Upper lobe of left lung (tissue), 6 donors: ENCODE data around the gene SHOC2. TPM values are rescaled to one million over a fixed set of nuclear protein-coding genes. Genes with fewer than 3 reads are reported as not detected.

Experiments used
- ATAC-seq, 2 donors: fragments of 200-7000 bp; cut with Tn5 transposase; one replicate each; pipeline ENCODE4 v1.9.1; 2022; ENCODE audit warnings: mild to moderate bottlenecking in 2 of 2, moderate library complexity in 2 of 2; ENCODE audit not compliant: low FRiP score in 2 of 2
- DNase-seq, 2 donors: peaks; one replicate each; pipeline ENCODE4 v3.0.0-alpha.2; 2019 to 2020
- H3K27ac ChIP-seq, 4 donors: fragments of 200-600 bp; sonication (generic); one replicate each; pipeline ENCODE4 v1.5.1; 2016 to 2019
- H3K27me3 ChIP-seq, 4 donors: fragments of 200-600 bp; sonication (generic); one replicate each; pipeline ENCODE4 v1.5.1; 2017 to 2019
- H3K36me3 ChIP-seq, 4 donors: fragments of 200-600 bp; sonication (generic); one replicate each; pipeline ENCODE4 v1.5.1; 2016 to 2019
- H3K4me1 ChIP-seq, 4 donors: fragments of 200-600 bp; sonication (generic); one replicate each; pipeline ENCODE4 v1.5.1; 2018 to 2019
- H3K4me3 ChIP-seq, 4 donors: fragments of 200-600 bp; sonication (generic); one replicate each; pipeline ENCODE4 v1.5.1; 2017 to 2019; ENCODE audit warnings: mild to moderate bottlenecking in 2 of 4, moderate library complexity in 1 of 4
- H3K9me3 ChIP-seq, 4 donors: fragments of 200-600 bp; sonication (generic); one replicate each; pipeline ENCODE4 v1.5.1; 2018 to 2019
- EP300 ChIP-seq, 4 donors: sonication (generic); formaldehyde crosslinking; IDR thresholded peaks; one replicate each; pipeline ENCODE4 v1.5.1; 2017; ENCODE audit warnings: antibody characterized with exemption in 4 of 4, control low read depth in 2 of 4
- POLR2A ChIP-seq, 4 donors: fragments of 450-650 bp; IDR thresholded peaks; one replicate each; pipeline ENCODE4 v1.5.1; 2016 to 2017; ENCODE audit warnings: antibody characterized with exemption in 4 of 4, mild to moderate bottlenecking in 2 of 4
- POLR2AphosphoS5 ChIP-seq, 2 donors: sonication (generic); formaldehyde crosslinking; IDR thresholded peaks; one replicate each; pipeline ENCODE4 v1.5.1; 2017; ENCODE audit warnings: antibody characterized with exemption in 2 of 2
- WGBS, 2 donors: methylation state at CpG; one replicate each; pipeline ENCODE4 v1.1.5; 2017 to 2018; 5-methylcytosine and 5-hydroxymethylcytosine counted together
- total RNA-seq, 6 donors: library from RNA; depleted of rRNA in 4 of 6; stranded (reverse); fragments of >200 nt in 4 of 6; gene quantifications; one replicate each; pipeline versions ENCODE4 v1.1.0 to v1.2.1, GENCODE V29; 2016 to 2021
- TF ChIP-seq, protein P1 (sequence below), 6 experiments: fragments of 450-650 bp in 4 of 6; fragments of 200-600 bp in 2 of 6; sonication (generic) in 2 of 6; IDR thresholded peaks; one replicate each; pipeline ENCODE4 v1.5.1; 2016 to 2019; ENCODE audit warnings: antibody characterized with exemption in 6 of 6
- donor health status: DM: no; HTN: no; CAD: no; lungs with moderate emphysema.
- donor health status: DM: no; HTN: yes; CAD: no; lungs with severe emphysema.

SHOC2 gene
- total RNA-seq, 6 donors from 2014 or later: 24.2 to 117 (median 41.6) TPM

DNA sequence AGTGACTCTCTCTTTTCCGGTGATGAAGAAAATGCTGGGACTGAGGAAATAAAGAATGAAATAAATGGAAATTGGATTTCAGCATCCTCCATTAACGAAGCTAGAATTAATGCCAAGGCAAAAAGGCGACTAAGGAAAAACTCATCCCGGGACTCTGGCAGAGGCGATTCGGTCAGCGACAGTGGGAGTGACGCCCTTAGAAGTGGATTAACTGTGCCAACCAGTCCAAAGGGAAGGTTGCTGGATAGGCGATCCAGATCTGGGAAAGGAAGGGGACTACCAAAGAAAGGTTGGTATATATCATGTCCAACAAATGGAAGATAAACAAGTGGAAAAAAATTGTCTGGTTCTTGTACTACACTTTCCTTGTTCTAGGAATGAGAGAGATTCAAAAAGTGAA is 38.2 kb upstream of the SHOC2 start:
- TF ChIP-seq, protein P1, sequence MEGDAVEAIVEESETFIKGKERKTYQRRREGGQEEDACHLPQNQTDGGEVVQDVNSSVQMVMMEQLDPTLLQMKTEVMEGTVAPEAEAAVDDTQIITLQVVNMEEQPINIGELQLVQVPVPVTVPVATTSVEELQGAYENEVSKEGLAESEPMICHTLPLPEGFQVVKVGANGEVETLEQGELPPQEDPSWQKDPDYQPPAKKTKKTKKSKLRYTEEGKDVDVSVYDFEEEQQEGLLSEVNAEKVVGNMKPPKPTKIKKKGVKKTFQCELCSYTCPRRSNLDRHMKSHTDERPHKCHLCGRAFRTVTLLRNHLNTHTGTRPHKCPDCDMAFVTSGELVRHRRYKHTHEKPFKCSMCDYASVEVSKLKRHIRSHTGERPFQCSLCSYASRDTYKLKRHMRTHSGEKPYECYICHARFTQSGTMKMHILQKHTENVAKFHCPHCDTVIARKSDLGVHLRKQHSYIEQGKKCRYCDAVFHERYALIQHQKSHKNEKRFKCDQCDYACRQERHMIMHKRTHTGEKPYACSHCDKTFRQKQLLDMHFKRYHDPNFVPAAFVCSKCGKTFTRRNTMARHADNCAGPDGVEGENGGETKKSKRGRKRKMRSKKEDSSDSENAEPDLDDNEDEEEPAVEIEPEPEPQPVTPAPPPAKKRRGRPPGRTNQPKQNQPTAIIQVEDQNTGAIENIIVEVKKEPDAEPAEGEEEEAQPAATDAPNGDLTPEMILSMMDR (IDR thresholded peaks at IDR 0.05): no peak
- TF ChIP-seq POLR2AphosphoS5 (IDR thresholded peaks at IDR 0.05): no peak
- TF ChIP-seq EP300 (IDR thresholded peaks at IDR 0.05): no peak
- H3K27me3 ChIP-seq: no peaks in the 10 kb centered on the region
- peaks cover 0 to 44% (median 2%) of the 10 kb centered on the region in 4 donors for H3K36me3 ChIP-seq
- DNase-seq: no peak
- no peak for ATAC-seq
- no peak overlapping the region for H3K27ac ChIP-seq
- H3K4me3 ChIP-seq: no peak overlapping the region
- H3K4me1 ChIP-seq: peaks cover 0 to 3% (median 0%) of the 10 kb centered on the region in 4 donors
- 92% methylated on average over 9 of the region's 9 CpGs for WGBS, 2 donors
- no peaks in the 10 kb centered on the region for H3K9me3 ChIP-seq

DNA sequence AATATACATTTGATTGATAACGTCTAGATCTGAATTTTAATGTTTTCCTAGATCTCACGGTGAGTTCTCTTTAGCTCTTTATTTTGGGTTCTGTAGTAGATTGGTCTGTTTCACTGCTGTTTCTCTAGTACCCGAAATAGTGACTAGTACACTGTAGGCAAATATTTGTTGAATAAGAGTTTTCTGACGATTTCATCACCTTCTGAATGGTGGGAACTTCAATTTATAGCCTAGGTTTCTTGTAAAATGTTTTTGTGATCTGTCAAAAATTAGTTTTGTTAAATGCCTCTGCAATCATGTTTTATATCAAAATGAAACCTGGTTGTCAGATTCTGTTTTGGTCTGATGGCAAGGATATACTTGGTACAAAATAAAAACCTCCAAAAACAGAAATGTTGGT is 37.5 kb upstream of the SHOC2 start:
- peaks cover 0 to 41% (median 2%) of the 10 kb centered on the region in 4 donors for H3K36me3 ChIP-seq
- WGBS, 2 donors: 69 to 74% methylated on average over 4 of the region's 4 CpGs
- no peak overlapping the region for H3K4me3 ChIP-seq
- TF ChIP-seq EP300 (IDR thresholded peaks at IDR 0.05) (no peak), POLR2AphosphoS5 (IDR thresholded peaks at IDR 0.05) (no peak), POLR2A (IDR thresholded peaks at IDR 0.05) (no peak)
- TF ChIP-seq, protein P1 (IDR thresholded peaks at IDR 0.05): no peak
- H3K27me3 ChIP-seq: no peaks in the 10 kb centered on the region
- no peak overlapping the region for H3K27ac ChIP-seq
- H3K4me1 ChIP-seq: peaks cover 0 to 3% (median 0%) of the 10 kb centered on the region in 4 donors
- ATAC-seq (no peak), DNase-seq (no peak)
- no peaks in the 10 kb centered on the region for H3K9me3 ChIP-seq

DNA sequence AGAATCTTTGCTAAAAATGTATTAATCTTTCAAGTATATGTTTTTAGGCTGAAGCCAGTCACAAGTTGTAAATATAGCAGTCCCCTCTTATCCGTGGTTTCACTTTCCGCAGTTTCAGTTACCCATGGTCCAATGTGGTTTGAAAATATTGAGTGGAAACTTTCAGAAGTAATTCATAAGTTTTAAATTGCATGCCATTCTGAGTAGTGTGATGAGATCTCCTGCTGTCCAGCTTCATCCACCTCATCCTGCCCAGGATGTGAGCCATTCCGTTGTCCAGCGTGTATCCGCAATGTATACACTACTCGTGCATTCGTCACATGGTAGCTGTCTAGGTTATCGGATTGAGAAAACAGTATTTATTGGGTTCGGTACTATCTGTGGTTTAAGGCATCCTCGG is 35.5 kb upstream of the SHOC2 start:
- 78 to 91% methylated on average over 10 of the region's 10 CpGs for WGBS, 2 donors
- TF ChIP-seq, protein P1 (IDR thresholded peaks at IDR 0.05): no peak
- TF ChIP-seq POLR2A (IDR thresholded peaks at IDR 0.05) (no peak), EP300 (IDR thresholded peaks at IDR 0.05) (no peak), POLR2AphosphoS5 (IDR thresholded peaks at IDR 0.05) (no peak)
- no peak overlapping the region for H3K4me3 ChIP-seq
- peaks cover 0 to 55% (median 3%) of the 10 kb centered on the region in 4 donors for H3K36me3 ChIP-seq
- H3K4me1 ChIP-seq: peaks cover 0 to 3% (median 0%) of the 10 kb centered on the region in 4 donors
- no peak overlapping the region for H3K27ac ChIP-seq
- DNase-seq (no peak), ATAC-seq (no peak)
- no peaks in the 10 kb centered on the region for H3K9me3 ChIP-seq
- H3K27me3 ChIP-seq: no peaks in the 10 kb centered on the region

DNA sequence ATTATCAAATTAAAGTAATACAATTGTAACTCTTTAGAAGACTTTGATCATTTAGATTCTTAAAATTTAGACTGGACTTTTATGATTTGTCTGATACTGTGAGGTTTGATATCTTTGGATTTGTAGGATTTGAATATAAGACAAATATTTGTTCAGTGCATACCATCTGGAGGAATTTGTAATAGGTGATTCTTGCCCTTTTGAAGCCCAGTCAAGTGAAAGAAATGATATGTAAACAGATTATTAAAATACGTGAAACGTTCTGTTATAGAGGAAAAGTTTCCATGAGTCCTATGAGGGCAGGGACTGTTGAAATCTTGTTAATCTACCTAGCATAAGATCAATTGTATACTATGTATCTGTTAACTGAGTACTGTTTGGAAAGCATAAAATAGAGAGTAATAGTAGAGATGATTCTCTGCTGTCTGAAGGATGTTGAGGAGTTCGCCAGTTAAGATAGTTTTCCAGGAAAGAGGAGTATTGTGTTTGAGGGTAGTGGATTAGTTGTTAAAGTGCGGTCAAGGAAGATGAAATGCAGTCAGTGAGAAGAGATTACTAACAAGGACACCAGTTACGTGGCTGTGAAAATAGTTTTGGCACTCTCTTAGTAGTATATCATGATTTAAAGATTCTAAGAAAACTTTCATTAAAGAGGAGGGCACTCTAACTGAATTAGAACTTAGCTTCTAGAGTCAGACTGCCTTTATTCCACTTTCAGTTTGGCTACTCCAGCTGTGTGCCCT is 33.3 kb upstream of the SHOC2 start:
- 58 to 67% methylated on average over 5 of the region's 5 CpGs for WGBS, 2 donors
- H3K4me1 ChIP-seq: peaks cover 0 to 3% (median 0%) of the 10 kb centered on the region in 4 donors

More for the DNA sequence above, 33.3 kb upstream of the SHOC2 start:
- no peaks in the 10 kb centered on the region for H3K9me3 ChIP-seq
- DNase-seq: no peak
- TF ChIP-seq POLR2AphosphoS5 (IDR thresholded peaks at IDR 0.05) (no peak), EP300 (IDR thresholded peaks at IDR 0.05) (no peak), POLR2A (IDR thresholded peaks at IDR 0.05) (no peak)
- TF ChIP-seq, protein P1 (IDR thresholded peaks at IDR 0.05): no peak
- peaks cover 0 to 74% (median 5%) of the 10 kb centered on the region in 4 donors for H3K36me3 ChIP-seq
- H3K27me3 ChIP-seq: no peaks in the 10 kb centered on the region
- H3K27ac ChIP-seq: no peak overlapping the region
- ATAC-seq: no peak
- no peak overlapping the region for H3K4me3 ChIP-seq
